C4-2B (cell line): ENCODE measurements around the gene SGCA.

Source experiments
- H3K27ac ChIP-seq: fragments of 450-650 bp; 2 replicates; pipeline ENCODE4 v1.5.1; 2017
- CTCF ChIP-seq: fragments of 450-650 bp; conservative IDR thresholded peaks from 2 replicates; pipeline ENCODE4 v1.5.1; 2017; ENCODE audit warnings: mild to moderate bottlenecking
- ZFX ChIP-seq: fragments of 450-650 bp; IDR thresholded peaks from 2 replicates; pipeline ENCODE4 v1.6.1; 2017

Gene SGCA

GRCh38 chr17:50203086-50203485 lies 37.3 kb downstream of the SGCA start:
- no peak overlapping the region for H3K27ac ChIP-seq
- TF ChIP-seq CTCF (no peak), ZFX (no peak)

- TF ChIP-seq ZFX (no peak), CTCF (no peak)
- H3K27ac ChIP-seq, result no peak overlapping the region
Observed at GRCh38 chr17:50203604-50204345, 38.0 kb downstream of the SGCA start.

GRCh38 chr17:50204431-50204830 lies 38.6 kb downstream of the SGCA start:
- no peak for TF ChIP-seq CTCF
- TF ChIP-seq ZFX, result no peak
- no peak overlapping the region for H3K27ac ChIP-seq

GRCh38 chr17:50205111-50205962 lies 39.5 kb downstream of the SGCA start:
- TF ChIP-seq ZFX, result no peak
- TF ChIP-seq CTCF, result no peak
- no peak overlapping the region for H3K27ac ChIP-seq

GRCh38 chr17:50205963-50206505 lies 40.2 kb downstream of the SGCA start:
- TF ChIP-seq ZFX, result no peak
- no peak for TF ChIP-seq CTCF
- H3K27ac ChIP-seq, result no peak overlapping the region

GRCh38 chr17:50206604-50207293 lies 40.9 kb downstream of the SGCA start:
- no peak for TF ChIP-seq CTCF
- TF ChIP-seq ZFX, result no peak
- no peak overlapping the region for H3K27ac ChIP-seq
